Measurements from ENCODE around the gene LNX1. TPM values are rescaled to one million over a fixed set of nuclear protein-coding genes. Genes with fewer than 3 reads are reported as not detected.

The LNX1 gene
- polyA plus RNA-seq, 1 of the 3 experiments (the other 2 are of a cell fraction), result 0.16 TPM

GRCh38 chr4:53576676-53577372, 14.5 kb downstream of the LNX1 start:
- Histone ChIP-seq H3K9me3 (no peaks in the 10 kb centered on the region), H2AFZ (ENCODE audit: low read depth) (no peak overlapping the region), H3K4me3 (ENCODE audit: low read depth in 2 of 2, low read length in 1 of 2) (no peak overlapping the region), H3K4me2 (peak overlapping the region; percentile 52; the same call in 1 of the 2 replicates), H3K9ac (no peak overlapping the region), H3K27me3 (ENCODE audit: insufficient read depth) (no peaks in the 10 kb centered on the region), H3F3A (replicated peaks; ENCODE audit: insufficient read depth) (peaks cover 10% of the 10 kb centered on the region), H3K36me3 (replicated peaks in 1 of 2; ENCODE audit: control insufficient read depth in 1 of 2, insufficient read depth in 2 of 2, low read length in 1 of 2) (no peaks in the 10 kb centered on the region), H3K9me2 (no peaks in the 10 kb centered on the region), H3K27ac (ENCODE audit: low read depth in 2 of 2, low read length in 1 of 2) (peak overlapping the region in 1 of 2 experiments; percentile 60; a peak in 2 of 4 replicates), H4K20me1 (ENCODE audit: insufficient read depth) (no peaks in the 10 kb centered on the region), H3K79me2 (ENCODE audit: insufficient read depth) (no peaks in the 10 kb centered on the region), H3K4me1 (ENCODE audit: control insufficient read depth in 1 of 2, insufficient read depth in 2 of 2, low read depth in 1 of 2, low read length in 1 of 2) (peaks cover 0 to 6% of the 10 kb centered on the region in 2 experiments; a peak in 3 of 4 replicates)
- 31% methylated on average over 2 of the region's 2 CpGs for WGBS (ENCODE audit: low lambda C conversion rate)
- no peak for DNase-seq
- TF ChIP-seq IRF3 (IDR thresholded peaks at IDR 0.05; ENCODE audit: low read depth, low read length) (no peak), FOSL2 (IDR thresholded peaks at IDR 0.05; ENCODE audit: borderline replicate concordance, low read depth) (no peak), NRF1 (IDR thresholded peaks at IDR 0.05; ENCODE audit: low read depth, low read length) (no peak), ZBTB33 (IDR thresholded peaks at IDR 0.05; ENCODE audit: borderline replicate concordance, low read depth) (no peak), SIN3A (IDR thresholded peaks at IDR 0.05; ENCODE audit: borderline replicate concordance, low read depth, low read length) (no peak), USF1 (IDR thresholded peaks at IDR 0.05; ENCODE audit: borderline replicate concordance, low read depth) (no peak), MEF2A (IDR thresholded peaks at IDR 0.05; ENCODE audit: borderline replicate concordance, low read depth) (no peak), TAF1 (IDR thresholded peaks at IDR 0.05; ENCODE audit: borderline replicate concordance, low read depth, low read length) (no peak), YY1 (IDR thresholded peaks at IDR 0.05; ENCODE audit: low read depth) (no peak)
- ChIA-PET POLR2A (no interaction called here), CTCF (interaction anchor here (1.2 kb wide), 1 partner anchor 16 kb away, joined by 3 read pairs; no protein-coding TSS in a partner anchor)

GRCh38 chr4:53576071-53576617, 15.1 kb downstream of the LNX1 start:
- whole genome bisulfite sequencing (ENCODE audit: low lambda C conversion rate), result 100% methylated on average over 4 of the region's 9 CpGs
- Histone ChIP-seq H3K36me3 (replicated peaks in 1 of 2; ENCODE audit: control insufficient read depth in 1 of 2, insufficient read depth in 2 of 2, low read length in 1 of 2) (no peaks in the 10 kb centered on the region), H3K9me3 (no peaks in the 10 kb centered on the region), H3K4me3 (ENCODE audit: low read depth in 2 of 2, low read length in 1 of 2) (no peak overlapping the region), H3K79me2 (ENCODE audit: insufficient read depth) (no peaks in the 10 kb centered on the region), H3K27me3 (ENCODE audit: insufficient read depth) (no peaks in the 10 kb centered on the region), H3K9ac (no peak overlapping the region), H3K4me1 (ENCODE audit: control insufficient read depth in 1 of 2, insufficient read depth in 2 of 2, low read depth in 1 of 2, low read length in 1 of 2) (peaks cover 0 to 6% of the 10 kb centered on the region in 2 experiments; a peak in 3 of 4 replicates), H3K4me2 (no peak overlapping the region), H4K20me1 (ENCODE audit: insufficient read depth) (no peaks in the 10 kb centered on the region), H3K9me2 (no peaks in the 10 kb centered on the region), H2AFZ (ENCODE audit: low read depth) (no peak overlapping the region), H3K27ac (ENCODE audit: low read depth in 2 of 2, low read length in 1 of 2) (peak overlapping the region in 1 of 2 experiments; percentile 60; a peak in 1 of 4 replicates), H3F3A (replicated peaks; ENCODE audit: insufficient read depth) (peaks cover 10% of the 10 kb centered on the region)
- ChIA-PET POLR2A (no interaction called here), CTCF (no interaction called here)
- DNase-seq, result no peak
- TF ChIP-seq MXI1 (IDR thresholded peaks at IDR 0.05; ENCODE audit: low read depth, low read length) (no peak), TAF1 (IDR thresholded peaks at IDR 0.05; ENCODE audit: borderline replicate concordance, low read depth, low read length) (no peak), FOXM1 (IDR thresholded peaks at IDR 0.05; ENCODE audit: low read depth) (no peak), RAD21 (IDR thresholded peaks at IDR 0.05; ENCODE audit: low read length) (no peak), SMC3 (IDR thresholded peaks at IDR 0.05; ENCODE audit: low read depth, low read length) (no peak), REST (IDR thresholded peaks at IDR 0.05; ENCODE audit: low read depth, low read length) (no peak)

Data from SK-N-SH (cell line).